Measurements from ENCODE around the gene ALAS1.

The ALAS1 gene

DNA sequence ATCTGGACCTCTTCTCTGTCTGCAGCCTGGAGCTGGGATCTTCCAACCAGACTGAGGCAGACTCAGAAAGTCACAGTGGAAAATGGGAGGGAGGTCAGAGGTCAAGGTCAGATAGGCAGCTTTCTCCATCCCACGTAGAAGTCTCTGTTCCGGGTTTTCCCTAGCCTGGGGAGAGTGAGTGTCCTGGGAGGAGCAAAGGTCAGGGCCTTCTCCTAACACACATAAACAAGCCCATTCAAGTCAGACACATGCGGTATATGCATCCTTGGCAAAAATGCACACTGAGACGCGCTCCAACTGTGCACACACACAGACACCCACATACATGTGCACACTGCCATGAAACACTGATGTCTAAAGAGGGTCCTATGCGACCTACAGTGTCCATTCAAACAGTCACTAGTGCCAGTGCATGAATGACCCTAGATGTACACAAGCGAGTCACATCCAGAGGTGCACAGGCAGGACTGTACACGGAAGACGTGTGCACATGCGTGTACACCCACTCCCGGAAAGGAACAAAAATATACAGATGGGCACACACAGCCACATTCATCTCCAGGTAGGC lies 40.3 kb downstream of the ALAS1 start:
- no peaks in the 10 kb centered on the region for H3K9me3 ChIP-seq (ENCODE audit: insufficient read depth, low read length)
- peaks cover 7% of the 10 kb centered on the region for H3K36me3 ChIP-seq (replicated peaks; ENCODE audit: low read depth, low read length)
- H2AFZ ChIP-seq (ENCODE audit: low read depth, low read length) = 0 out of 2 replicates have a peak overlapping the region, but pooled peaks have one; percentile 18
- peaks cover 24% of the 10 kb centered on the region for H3K79me2 ChIP-seq (ENCODE audit: low read length)
- TF ChIP-seq EZH2phosphoT487 (IDR thresholded peaks at IDR 0.05; ENCODE audit: low read depth) = no peak
- TF ChIP-seq, protein P1, sequence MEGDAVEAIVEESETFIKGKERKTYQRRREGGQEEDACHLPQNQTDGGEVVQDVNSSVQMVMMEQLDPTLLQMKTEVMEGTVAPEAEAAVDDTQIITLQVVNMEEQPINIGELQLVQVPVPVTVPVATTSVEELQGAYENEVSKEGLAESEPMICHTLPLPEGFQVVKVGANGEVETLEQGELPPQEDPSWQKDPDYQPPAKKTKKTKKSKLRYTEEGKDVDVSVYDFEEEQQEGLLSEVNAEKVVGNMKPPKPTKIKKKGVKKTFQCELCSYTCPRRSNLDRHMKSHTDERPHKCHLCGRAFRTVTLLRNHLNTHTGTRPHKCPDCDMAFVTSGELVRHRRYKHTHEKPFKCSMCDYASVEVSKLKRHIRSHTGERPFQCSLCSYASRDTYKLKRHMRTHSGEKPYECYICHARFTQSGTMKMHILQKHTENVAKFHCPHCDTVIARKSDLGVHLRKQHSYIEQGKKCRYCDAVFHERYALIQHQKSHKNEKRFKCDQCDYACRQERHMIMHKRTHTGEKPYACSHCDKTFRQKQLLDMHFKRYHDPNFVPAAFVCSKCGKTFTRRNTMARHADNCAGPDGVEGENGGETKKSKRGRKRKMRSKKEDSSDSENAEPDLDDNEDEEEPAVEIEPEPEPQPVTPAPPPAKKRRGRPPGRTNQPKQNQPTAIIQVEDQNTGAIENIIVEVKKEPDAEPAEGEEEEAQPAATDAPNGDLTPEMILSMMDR (IDR thresholded peaks at IDR 0.05; ENCODE audit: low read depth, low read length) = no peak
- peak overlapping the region; percentile 87 for H3K4me3 ChIP-seq (ENCODE audit: low read length)
- 0 out of 2 replicates have a peak overlapping the region, but pooled peaks have one; percentile 24 for H3K27ac ChIP-seq (ENCODE audit: low read length)
- H3K9ac ChIP-seq (ENCODE audit: low read length) = peak overlapping the region; percentile 88
- H3K4me1 ChIP-seq (ENCODE audit: low read length) = peaks cover 25% of the 10 kb centered on the region
- no peaks in the 10 kb centered on the region for H4K20me1 ChIP-seq (ENCODE audit: insufficient read depth, low read length)
- no peaks in the 10 kb centered on the region for H3K27me3 ChIP-seq (ENCODE audit: low read depth, low read length)
- H3K4me2 ChIP-seq (ENCODE audit: low read length) = peak overlapping the region; percentile 86

DNA sequence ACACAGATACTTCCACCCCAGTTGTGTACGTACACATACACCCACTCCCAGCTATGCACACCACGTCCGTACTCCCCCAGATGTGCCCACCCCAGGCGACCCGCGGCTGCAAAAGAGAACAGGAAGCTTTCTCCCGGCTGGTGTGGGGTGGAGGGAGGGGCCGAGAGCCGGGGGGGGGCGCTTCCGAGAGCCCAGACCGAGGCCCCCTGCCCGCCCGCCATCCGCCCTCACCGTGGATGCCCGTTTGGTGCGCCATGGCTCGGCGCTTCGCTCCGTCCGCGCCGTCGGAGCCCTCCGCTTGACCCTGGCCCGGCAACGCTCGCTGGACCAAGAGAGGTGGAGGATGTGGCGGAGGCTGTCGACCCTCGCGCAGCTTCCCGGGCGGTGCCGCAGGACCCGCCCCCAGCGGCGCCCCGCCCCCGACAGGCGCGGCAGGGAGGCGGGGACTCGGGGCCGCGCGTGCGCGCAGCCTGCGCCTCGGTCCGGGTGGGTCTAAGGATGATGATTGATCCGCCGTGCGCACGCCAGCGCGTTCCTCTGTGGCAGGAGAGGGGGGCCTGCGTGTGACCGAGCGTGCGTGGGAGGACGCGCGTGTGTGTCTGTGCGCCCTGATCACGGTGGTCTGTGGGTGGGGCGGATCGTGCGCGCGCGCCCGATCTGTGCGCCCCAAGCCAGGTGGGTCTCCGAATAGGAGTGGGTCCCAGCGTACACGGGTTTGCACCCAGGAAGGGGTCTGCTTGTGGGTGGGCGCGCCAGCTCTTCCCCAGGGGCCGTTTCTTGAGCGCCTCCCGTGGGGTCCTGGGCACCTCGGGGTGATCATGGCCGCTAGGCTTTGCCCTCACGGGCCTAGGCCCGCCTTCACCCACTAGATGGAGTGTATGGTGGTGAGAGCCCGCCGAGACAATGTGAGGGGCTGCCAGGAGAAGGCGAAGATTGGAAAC lies 41.1 kb downstream of the ALAS1 start, which contains the start of gene TWF2:
TSS of gene TWF2 (minus strand) at position 398 of the 941 bp plus-strand sequence. CDS start at position 256, 142 bp downstream.
- Histone ChIP-seq H3K4me3 (ENCODE audit: low read length) (peak within 1 kb of the TSS; percentile 87), H3K79me2 (ENCODE audit: low read length) (peaks cover 24% of the 10 kb centered on the region), H3K36me3 (replicated peaks; ENCODE audit: low read depth, low read length) (peaks cover 7% of the 10 kb centered on the region), H3K9me3 (ENCODE audit: insufficient read depth, low read length) (0 out of 2 replicates have a peak, but pooled peaks cover 4% of the 10 kb centered on the region), H3K4me2 (ENCODE audit: low read length) (peak within 1 kb of the TSS; percentile 86), H3K9ac (ENCODE audit: low read length) (peak within 1 kb of the TSS; percentile 88), H3K4me1 (ENCODE audit: low read length) (peaks cover 33% of the 10 kb centered on the region), H3K27ac (ENCODE audit: low read length) (peak within 1 kb of the TSS; percentile 62), H2AFZ (ENCODE audit: low read depth, low read length) (peak within 1 kb of the TSS; percentile 84), H3K27me3 (ENCODE audit: low read depth, low read length) (no peaks in the 10 kb centered on the region), H4K20me1 (ENCODE audit: insufficient read depth, low read length) (no peaks in the 10 kb centered on the region)
- TF ChIP-seq EZH2phosphoT487 (IDR thresholded peaks at IDR 0.05; ENCODE audit: low read depth) = no peak
- TF ChIP-seq, protein P1 (IDR thresholded peaks at IDR 0.05; ENCODE audit: low read depth, low read length) = peak; percentile 57

DNA sequence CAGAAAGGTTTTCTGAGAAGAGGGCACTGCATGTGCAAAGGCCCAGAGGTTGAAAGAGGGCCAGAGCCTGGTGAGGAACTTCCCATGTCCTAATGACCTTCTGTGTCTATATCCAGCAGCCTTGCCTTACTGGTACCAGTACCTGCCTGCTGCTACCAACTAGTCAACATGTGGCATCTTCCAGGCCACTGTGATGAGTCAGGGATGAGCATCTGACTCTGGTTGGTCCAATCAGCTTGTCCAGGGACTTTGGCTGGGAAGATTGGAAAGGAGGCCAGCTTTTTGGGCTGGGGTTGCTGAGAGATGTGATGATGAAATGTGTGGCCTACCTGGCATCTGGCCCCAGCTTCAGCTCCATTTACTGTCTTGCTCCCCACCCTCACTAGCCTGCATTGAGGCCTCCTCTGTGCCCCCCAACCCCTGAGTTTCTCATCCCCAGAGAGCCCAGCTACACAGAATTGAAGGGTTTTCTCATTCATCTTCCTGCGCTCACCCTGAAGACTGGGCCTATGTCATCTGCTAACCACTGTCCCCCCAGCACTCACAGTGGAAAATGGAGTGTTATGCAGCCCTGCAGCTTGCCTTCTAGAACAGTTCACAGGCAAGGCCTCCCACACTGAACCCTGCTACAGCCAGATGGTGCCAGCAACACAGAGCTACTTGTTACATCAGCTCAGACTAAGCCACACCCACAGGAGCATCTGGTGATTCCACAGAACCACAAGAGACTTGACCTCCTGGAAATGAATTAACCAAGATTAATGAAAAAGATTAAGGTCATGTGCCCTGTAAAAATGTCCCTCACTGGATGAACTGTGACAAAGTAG lies 42.3 kb downstream of the ALAS1 start:
- Histone ChIP-seq H3K9ac (ENCODE audit: low read length) (peak overlapping the region; percentile 88), H4K20me1 (ENCODE audit: insufficient read depth, low read length) (no peaks in the 10 kb centered on the region), H3K4me2 (ENCODE audit: low read length) (peak overlapping the region; percentile 77), H3K36me3 (replicated peaks; ENCODE audit: low read depth, low read length) (peaks cover 7% of the 10 kb centered on the region), H3K79me2 (ENCODE audit: low read length) (peaks cover 24% of the 10 kb centered on the region), H3K27me3 (ENCODE audit: low read depth, low read length) (no peaks in the 10 kb centered on the region), H2AFZ (ENCODE audit: low read depth, low read length) (no peak overlapping the region), H3K27ac (ENCODE audit: low read length) (peak overlapping the region; percentile 57), H3K9me3 (ENCODE audit: insufficient read depth, low read length) (0 out of 2 replicates have a peak, but pooled peaks cover 4% of the 10 kb centered on the region), H3K4me1 (ENCODE audit: low read length) (peaks cover 45% of the 10 kb centered on the region), H3K4me3 (ENCODE audit: low read length) (peak overlapping the region; percentile 87)
- TF ChIP-seq, protein P1 (IDR thresholded peaks at IDR 0.05; ENCODE audit: low read depth, low read length) = peak; percentile 29; the same call in 1 of the 2 replicates
- TF ChIP-seq EZH2phosphoT487 (IDR thresholded peaks at IDR 0.05; ENCODE audit: low read depth) = no peak
